Activated CD8-positive, alpha-beta memory T cell treated with anti-CD3 and anti-CD28 coated beads for 48 hours (primary cell): ENCODE measurements around the gene FOXJ1.

Experiments used
- DNase-seq, 3 experiments: peaks; one replicate each; pipeline ENCODE4 v3.0.0-alpha.2; 2020; ENCODE audit warnings: low read depth in 2 of 3, low spot score in 2 of 3

Gene FOXJ1

GRCh38 chr17:76161619-76162266 lies 20.7 kb upstream of the FOXJ1 start:
- DNase-seq: no peak

GRCh38 chr17:76160896-76161528 lies 20.0 kb upstream of the FOXJ1 start:
- DNase-seq: no peak

- no peak for DNase-seq
Observed at GRCh38 chr17:76159157-76159556, 18.1 kb upstream of the FOXJ1 start.

GRCh38 chr17:76157759-76158158 lies 16.7 kb upstream of the FOXJ1 start:
- DNase-seq: no peak

- DNase-seq: no peak
Observed at GRCh38 chr17:76156662-76156991, 15.6 kb upstream of the FOXJ1 start.

- no peak for DNase-seq
Observed at GRCh38 chr17:76155988-76156661, 15.1 kb upstream of the FOXJ1 start.

GRCh38 chr17:76154936-76155845 lies 14.1 kb upstream of the FOXJ1 start:
- no peak for DNase-seq

GRCh38 chr17:76154292-76154691 lies 13.2 kb upstream of the FOXJ1 start:
- no peak for DNase-seq

GRCh38 chr17:76153640-76154039 lies 12.6 kb upstream of the FOXJ1 start:
- no peak for DNase-seq

GRCh38 chr17:76153202-76153601 lies 12.2 kb upstream of the FOXJ1 start:
- no peak for DNase-seq

- DNase-seq: no peak
Observed at GRCh38 chr17:76152591-76152990, 11.5 kb upstream of the FOXJ1 start.

- no peak for DNase-seq
Observed at GRCh38 chr17:76151896-76152454, 10.9 kb upstream of the FOXJ1 start.

GRCh38 chr17:76150712-76151622 lies 9.9 kb upstream of the FOXJ1 start:
- DNase-seq: no peak

- DNase-seq: no peak
Observed at GRCh38 chr17:76149214-76149613, 8.2 kb upstream of the FOXJ1 start.

- no peak for DNase-seq
Observed at GRCh38 chr17:76148015-76148326, 6.9 kb upstream of the FOXJ1 start.

GRCh38 chr17:76147211-76148014 lies 6.4 kb upstream of the FOXJ1 start:
- DNase-seq: no peak

- DNase-seq: no peak
Observed at GRCh38 chr17:76146053-76146851, 5.2 kb upstream of the FOXJ1 start.

- DNase-seq: no peak
Observed at GRCh38 chr17:76145231-76146052, 4.4 kb upstream of the FOXJ1 start.
